Vagina (tissue), 2 donors: ENCODE measurements around the gene TBX1.

ENCODE experiments used
- POLR2A ChIP-seq, 2 donors: fragments of 450-650 bp; IDR thresholded peaks; one replicate each; pipeline ENCODE4 v1.6.1; 2017; ENCODE audit warnings: antibody characterized with exemption in 2 of 2, mild to moderate bottlenecking in 2 of 2, moderate library complexity in 2 of 2
- POLR2AphosphoS5 ChIP-seq, 2 donors: sonication (generic); formaldehyde crosslinking; IDR thresholded peaks; one replicate each; pipeline ENCODE4 v1.9.0; 2017; ENCODE audit warnings: antibody characterized with exemption in 2 of 2, mild to moderate bottlenecking in 2 of 2, low read depth in 1 of 2; ENCODE audit not compliant: insufficient read depth in 1 of 2
- TF ChIP-seq, protein P1 (sequence below), 3 experiments: fragments of 450-650 bp in 2 of 3; fragments of 200-600 bp in 1 of 3; sonication (generic) in 1 of 3; IDR thresholded peaks; one replicate each; pipeline ENCODE4 v1.5.1; 2017 to 2019; ENCODE audit warnings: antibody characterized with exemption in 3 of 3, mild to moderate bottlenecking in 2 of 3, moderate library complexity in 2 of 3

DNA sequence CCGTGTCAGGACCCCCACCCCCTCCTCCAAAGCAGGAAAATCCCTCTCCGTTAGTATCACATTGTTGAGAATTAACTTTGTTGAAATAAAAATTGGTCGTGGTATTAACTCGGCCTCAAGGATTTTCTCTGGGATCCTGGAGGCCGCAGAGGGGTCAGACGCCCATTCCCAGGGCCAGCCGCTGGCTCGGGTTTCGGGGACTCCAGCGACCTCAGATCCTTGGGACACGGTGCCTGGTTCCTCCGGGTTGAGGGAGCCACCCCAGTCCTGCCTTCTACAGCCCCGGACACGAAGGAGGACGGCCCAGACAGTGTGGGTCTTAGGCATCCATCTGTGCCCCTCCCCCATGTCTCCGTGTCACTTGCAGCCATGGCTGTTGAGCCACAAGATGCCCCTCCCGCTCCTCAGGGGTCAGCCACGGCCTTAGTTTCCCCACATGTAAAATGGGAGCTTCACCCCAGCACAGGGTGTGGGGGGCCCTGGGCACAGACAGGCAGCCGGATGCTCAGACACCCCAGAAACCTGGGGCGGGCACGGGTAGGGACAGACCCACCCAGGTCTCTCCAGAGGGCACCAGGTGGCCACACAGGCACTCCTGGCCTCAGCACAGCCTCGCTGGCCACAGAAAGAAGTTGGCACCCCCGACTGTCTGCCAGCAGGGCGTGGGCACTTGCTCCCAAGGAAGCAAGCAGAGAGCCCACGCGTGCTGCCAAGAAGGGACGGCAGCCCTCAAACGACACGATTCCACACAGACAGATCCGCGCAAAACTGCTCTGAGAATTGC lies 21.7 kb upstream of the TBX1 start:
- TF ChIP-seq, protein P1, sequence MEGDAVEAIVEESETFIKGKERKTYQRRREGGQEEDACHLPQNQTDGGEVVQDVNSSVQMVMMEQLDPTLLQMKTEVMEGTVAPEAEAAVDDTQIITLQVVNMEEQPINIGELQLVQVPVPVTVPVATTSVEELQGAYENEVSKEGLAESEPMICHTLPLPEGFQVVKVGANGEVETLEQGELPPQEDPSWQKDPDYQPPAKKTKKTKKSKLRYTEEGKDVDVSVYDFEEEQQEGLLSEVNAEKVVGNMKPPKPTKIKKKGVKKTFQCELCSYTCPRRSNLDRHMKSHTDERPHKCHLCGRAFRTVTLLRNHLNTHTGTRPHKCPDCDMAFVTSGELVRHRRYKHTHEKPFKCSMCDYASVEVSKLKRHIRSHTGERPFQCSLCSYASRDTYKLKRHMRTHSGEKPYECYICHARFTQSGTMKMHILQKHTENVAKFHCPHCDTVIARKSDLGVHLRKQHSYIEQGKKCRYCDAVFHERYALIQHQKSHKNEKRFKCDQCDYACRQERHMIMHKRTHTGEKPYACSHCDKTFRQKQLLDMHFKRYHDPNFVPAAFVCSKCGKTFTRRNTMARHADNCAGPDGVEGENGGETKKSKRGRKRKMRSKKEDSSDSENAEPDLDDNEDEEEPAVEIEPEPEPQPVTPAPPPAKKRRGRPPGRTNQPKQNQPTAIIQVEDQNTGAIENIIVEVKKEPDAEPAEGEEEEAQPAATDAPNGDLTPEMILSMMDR (IDR thresholded peaks at IDR 0.05) = no peak
- TF ChIP-seq POLR2A (IDR thresholded peaks at IDR 0.05) = no peak
- TF ChIP-seq POLR2AphosphoS5 (IDR thresholded peaks at IDR 0.05; ENCODE audit: insufficient read depth in 1 of 2, low read depth in 1 of 2) = no peak
